CD4-positive, alpha-beta memory T cell (primary cell): Measurements from ENCODE around the gene DST. TPM values are rescaled to one million over a fixed set of nuclear protein-coding genes. Genes with fewer than 3 reads are reported as not detected.

Experiments used
- CTCF ChIA-PET: fragments of 350-600 bp; sonication (Branson Sonifier 250); formaldehyde crosslinking; loops from one replicate; lab custom pipeline; 2021; ENCODE audit warnings: inconsistent platforms; ENCODE audit not compliant: partially characterized antibody; lab: Charles Lee
- POLR2A ChIA-PET: fragments of 350-600 bp; sonication (Branson Sonifier 250); formaldehyde crosslinking; loops from one replicate; lab custom pipeline; 2021; ENCODE audit not compliant: partially characterized antibody; lab: Charles Lee
- DNase-seq, 5 donors: peaks; one replicate each; pipeline versions ENCODE4 v3.0.0 to v3.0.0-alpha.2; 2020 to 2022; ENCODE audit warnings: mixed read lengths in 1 of 5
- H3K27ac ChIP-seq: one replicate; pipeline ENCODE4 v1.7.0; 2013; ENCODE audit warnings: low read depth, low read length
- H3K27me3 ChIP-seq: 2 replicates; pipeline ENCODE4 v1.7.0; 2013; ENCODE audit warnings: mild to moderate bottlenecking, low read length, moderate library complexity; ENCODE audit not compliant: insufficient read depth
- H3K36me3 ChIP-seq: 2 replicates; pipeline ENCODE4 v1.7.0; 2013; ENCODE audit warnings: mild to moderate bottlenecking, low read length, moderate library complexity; ENCODE audit not compliant: insufficient read depth
- H3K4me1 ChIP-seq: 2 replicates; pipeline ENCODE4 v1.7.0; 2013; ENCODE audit warnings: mild to moderate bottlenecking, low read length, moderate library complexity; ENCODE audit not compliant: insufficient read depth
- H3K4me3 ChIP-seq, 2 donors: one replicate each; pipeline ENCODE4 v1.7.0; 2013; ENCODE audit warnings: low read length in 2 of 2, mild to moderate bottlenecking in 1 of 2
- H3K9me3 ChIP-seq, 2 donors: one replicate each; pipeline ENCODE4 v1.7.0; 2013; ENCODE audit warnings: low read length in 2 of 2, control low read depth in 1 of 2; ENCODE audit not compliant: control insufficient read depth in 1 of 2
- H3K27ac Mint-ChIP-seq, 7 donors: one replicate each; pipeline ENCODE4 v1.8.0; 2020 to 2021; ENCODE audit warnings: mixed read lengths in 7 of 7, mild to moderate bottlenecking in 6 of 7, inconsistent platforms in 3 of 7, moderate library complexity in 3 of 7
- H3K27me3 Mint-ChIP-seq, 2 donors: one replicate each; pipeline ENCODE4 v1.8.0; 2020 to 2021; ENCODE audit warnings: mixed read lengths in 2 of 2
- H3K36me3 Mint-ChIP-seq, 2 donors: one replicate each; pipeline ENCODE4 v1.8.0; 2020 to 2021; ENCODE audit warnings: mixed read lengths in 2 of 2, inconsistent platforms in 1 of 2, mild to moderate bottlenecking in 1 of 2
- H3K4me1 Mint-ChIP-seq, 4 donors: one replicate each; pipeline ENCODE4 v1.8.0; 2020 to 2021; ENCODE audit warnings: mixed read lengths in 4 of 4, mild to moderate bottlenecking in 1 of 4
- H3K4me3 Mint-ChIP-seq, 8 donors: one replicate each; pipeline ENCODE4 v1.8.0; 2020 to 2021; ENCODE audit warnings: mixed read lengths in 8 of 8, mild to moderate bottlenecking in 7 of 8, moderate library complexity in 6 of 8, inconsistent platforms in 3 of 8
- H3K9me3 Mint-ChIP-seq, 8 donors: one replicate each; pipeline ENCODE4 v1.8.0; 2020 to 2021; ENCODE audit warnings: mixed read lengths in 8 of 8, mild to moderate bottlenecking in 5 of 8, inconsistent platforms in 3 of 8, moderate library complexity in 1 of 8
- intact Hi-C: fragments of 100-400 bp; cut with micrococcal nuclease; formaldehyde crosslinking; loops from one replicate; pipeline ENCODE4 v1.15.1; 2023
- polyA plus RNA-seq, 2 donors: library from polyadenylated mRNA; unstranded; fragments of 300-500 nt; fragmentation: Illumina TruSeq; gene quantifications; one replicate each; pipeline ENCODE4 v1.2.3, GENCODE V29; 2021
- total RNA-seq, 2 experiments: library from RNA; stranded (reverse); gene quantifications; one replicate each; pipeline ENCODE4 v1.2.3, GENCODE V29; 2021

Gene DST
- total and polyA plus RNA-seq, 4 experiments from 2014 or later: 1.1 to 8.8 (median 5.2) TPM

GRCh38 chr6:56655996-56656395 lies 13.3 kb upstream of the DST start:
- CTCF ChIA-PET: no interaction called here
- POLR2A ChIA-PET: no interaction called here
- H3K4me3 ChIP-seq: no peak overlapping the region
- H3K27ac ChIP-seq: no peak overlapping the region
- no peak for DNase-seq
- no peaks in the 10 kb centered on the region for H3K27me3 ChIP-seq
- H3K27ac Mint-ChIP-seq: no peak overlapping the region
- no peaks in the 10 kb centered on the region for H3K36me3 Mint-ChIP-seq
- no peaks in the 10 kb centered on the region for H3K27me3 Mint-ChIP-seq
- no peaks in the 10 kb centered on the region for H3K36me3 ChIP-seq
- H3K9me3 Mint-ChIP-seq: peaks cover 0 to 2% (median 0%) of the 10 kb centered on the region in 8 donors
- no peak overlapping the region for H3K4me3 Mint-ChIP-seq
- no peaks in the 10 kb centered on the region for H3K4me1 ChIP-seq
- intact Hi-C loops: no loop called here
- no peaks in the 10 kb centered on the region for H3K9me3 ChIP-seq
- H3K4me1 Mint-ChIP-seq: peaks cover 0 to 4% (median 0%) of the 10 kb centered on the region in 4 donors

- Mint-ChIP-seq H3K27ac (no peak overlapping the region), H3K36me3 (no peaks in the 10 kb centered on the region), H3K4me1 (peaks cover 0 to 4% (median 0%) of the 10 kb centered on the region in 4 donors), H3K4me3 (no peak overlapping the region), H3K9me3 (peaks cover 0 to 2% (median 0%) of the 10 kb centered on the region in 8 donors), H3K27me3 (peaks cover 0 to 1% of the 10 kb centered on the region in 2 donors)
- Histone ChIP-seq H3K9me3 (no peaks in the 10 kb centered on the region), H3K27ac (no peak overlapping the region), H3K27me3 (no peaks in the 10 kb centered on the region), H3K4me3 (no peak overlapping the region), H3K4me1 (no peaks in the 10 kb centered on the region), H3K36me3 (no peaks in the 10 kb centered on the region)
- ChIA-PET CTCF (no interaction called here), POLR2A (no interaction called here)
- no peak for DNase-seq
- intact Hi-C loops: no loop called here
These were observed 12.6 kb upstream of the DST start for GRCh38 chr6:56655249-56655648.

- no peak overlapping the region for H3K27ac Mint-ChIP-seq
These were observed 10.3 kb upstream of the DST start for GRCh38 chr6:56652994-56653393.

GRCh38 chr6:56652231-56652630 lies 9.5 kb upstream of the DST start:
- DNase-seq: no peak
- H3K27ac ChIP-seq: no peak overlapping the region
- CTCF ChIA-PET: no interaction called here
- no peaks in the 10 kb centered on the region for H3K4me1 Mint-ChIP-seq
- H3K36me3 ChIP-seq: no peaks in the 10 kb centered on the region
- H3K27me3 ChIP-seq: no peaks in the 10 kb centered on the region
- POLR2A ChIA-PET: no interaction called here
- H3K27ac Mint-ChIP-seq: no peak overlapping the region
- H3K9me3 Mint-ChIP-seq: peaks cover 0 to 2% (median 0%) of the 10 kb centered on the region in 8 donors
- H3K9me3 ChIP-seq: no peaks in the 10 kb centered on the region
- intact Hi-C loops: no loop called here
- no peaks in the 10 kb centered on the region for H3K36me3 Mint-ChIP-seq
- H3K27me3 Mint-ChIP-seq: peaks cover 2 to 3% of the 10 kb centered on the region in 2 donors
- H3K4me1 ChIP-seq: no peaks in the 10 kb centered on the region
- H3K4me3 ChIP-seq: no peak overlapping the region
- no peak overlapping the region for H3K4me3 Mint-ChIP-seq

More at GRCh38 chr6:56652994-56653393, 10.3 kb upstream of the DST start:
- peaks cover 0 to 2% (median 0%) of the 10 kb centered on the region in 8 donors for H3K9me3 Mint-ChIP-seq
- no peaks in the 10 kb centered on the region for H3K4me1 ChIP-seq
- H3K9me3 ChIP-seq: no peaks in the 10 kb centered on the region
- intact Hi-C loops: no loop called here
- no peaks in the 10 kb centered on the region for H3K36me3 Mint-ChIP-seq
- ChIA-PET POLR2A (no interaction called here), CTCF (interaction anchor here (1.6 kb wide), 1 partner anchor 16 kb away, joined by 4 read pairs; no protein-coding TSS in a partner anchor)
- H3K4me3 Mint-ChIP-seq: no peak overlapping the region
- no peaks in the 10 kb centered on the region for H3K27me3 ChIP-seq
- no peaks in the 10 kb centered on the region for H3K36me3 ChIP-seq
- H3K4me1 Mint-ChIP-seq: no peaks in the 10 kb centered on the region
- no peak overlapping the region for H3K27ac ChIP-seq
- DNase-seq: no peak
- no peak overlapping the region for H3K4me3 ChIP-seq
- H3K27me3 Mint-ChIP-seq: peaks cover 2 to 3% of the 10 kb centered on the region in 2 donors

GRCh38 chr6:56650191-56650590 lies 7.5 kb upstream of the DST start:
- Mint-ChIP-seq H3K4me3 (no peak overlapping the region), H3K27me3 (peaks cover 2 to 3% of the 10 kb centered on the region in 2 donors), H3K9me3 (peaks cover 0 to 2% (median 0%) of the 10 kb centered on the region in 8 donors), H3K36me3 (no peaks in the 10 kb centered on the region), H3K27ac (no peak overlapping the region), H3K4me1 (no peaks in the 10 kb centered on the region)
- H3K27me3 ChIP-seq: no peaks in the 10 kb centered on the region
- H3K9me3 ChIP-seq: no peaks in the 10 kb centered on the region
- ChIA-PET CTCF (interaction anchor here (0.8 kb wide), 1 partner anchor 11 kb away, joined by 3 read pairs; no protein-coding TSS in a partner anchor), POLR2A (no interaction called here)
- intact Hi-C loops: no loop called here
- no peak for DNase-seq
- no peak overlapping the region for H3K27ac ChIP-seq
- H3K36me3 ChIP-seq: no peaks in the 10 kb centered on the region
- H3K4me1 ChIP-seq: no peaks in the 10 kb centered on the region
- H3K4me3 ChIP-seq: no peak overlapping the region

GRCh38 chr6:56649782-56650181 lies 7.1 kb upstream of the DST start:
- peaks cover 2 to 3% of the 10 kb centered on the region in 2 donors for H3K27me3 Mint-ChIP-seq
- H3K9me3 ChIP-seq: no peaks in the 10 kb centered on the region
- DNase-seq: no peak
- no peaks in the 10 kb centered on the region for H3K4me1 ChIP-seq
- no peaks in the 10 kb centered on the region for H3K36me3 Mint-ChIP-seq
- H3K27ac Mint-ChIP-seq: no peak overlapping the region
- intact Hi-C loops: no loop called here
- H3K4me3 ChIP-seq: no peak overlapping the region
- no peaks in the 10 kb centered on the region for H3K9me3 Mint-ChIP-seq
- no peaks in the 10 kb centered on the region for H3K36me3 ChIP-seq
- ChIA-PET CTCF (interaction anchor here (0.8 kb wide), 1 partner anchor 10 kb away, joined by 3 read pairs; no protein-coding TSS in a partner anchor), POLR2A (no interaction called here)
- no peak overlapping the region for H3K27ac ChIP-seq
- no peaks in the 10 kb centered on the region for H3K4me1 Mint-ChIP-seq
- no peak overlapping the region for H3K4me3 Mint-ChIP-seq
- H3K27me3 ChIP-seq: no peaks in the 10 kb centered on the region

- intact Hi-C loops: no loop called here
- no peak overlapping the region for H3K4me3 Mint-ChIP-seq
- Histone ChIP-seq H3K27me3 (no peaks in the 10 kb centered on the region), H3K9me3 (no peaks in the 10 kb centered on the region), H3K36me3 (no peaks in the 10 kb centered on the region), H3K4me1 (no peaks in the 10 kb centered on the region), H3K4me3 (no peak overlapping the region), H3K27ac (no peak overlapping the region)
- peaks cover 2 to 3% of the 10 kb centered on the region in 2 donors for H3K27me3 Mint-ChIP-seq
- H3K36me3 Mint-ChIP-seq: no peaks in the 10 kb centered on the region
- ChIA-PET CTCF (interaction anchor here (0.8 kb wide), 1 partner anchor 10 kb away, joined by 3 read pairs; no protein-coding TSS in a partner anchor), POLR2A (no interaction called here)
- no peak overlapping the region for H3K27ac Mint-ChIP-seq
- H3K9me3 Mint-ChIP-seq: no peaks in the 10 kb centered on the region
- no peaks in the 10 kb centered on the region for H3K4me1 Mint-ChIP-seq
- no peak for DNase-seq
These were observed 6.5 kb upstream of the DST start for GRCh38 chr6:56649053-56649769.
